ENCODE data around the gene ATP8A2. TPM values are rescaled to one million over a fixed set of nuclear protein-coding genes. Genes with fewer than 3 reads are reported as not detected.

The ATP8A2 gene
- total and polyA plus RNA-seq, 11 donors = 0.01 to 0.29 (median 0.05) TPM; not detected in 2

GRCh38 chr13:25701304-25701703, 329.5 kb downstream of the ATP8A2 start:
- H3K4me1 ChIP-seq = no peaks in the 10 kb centered on the region
- no peak overlapping the region for H3K27ac ChIP-seq
- no peak for ATAC-seq
- TF ChIP-seq, protein P1, sequence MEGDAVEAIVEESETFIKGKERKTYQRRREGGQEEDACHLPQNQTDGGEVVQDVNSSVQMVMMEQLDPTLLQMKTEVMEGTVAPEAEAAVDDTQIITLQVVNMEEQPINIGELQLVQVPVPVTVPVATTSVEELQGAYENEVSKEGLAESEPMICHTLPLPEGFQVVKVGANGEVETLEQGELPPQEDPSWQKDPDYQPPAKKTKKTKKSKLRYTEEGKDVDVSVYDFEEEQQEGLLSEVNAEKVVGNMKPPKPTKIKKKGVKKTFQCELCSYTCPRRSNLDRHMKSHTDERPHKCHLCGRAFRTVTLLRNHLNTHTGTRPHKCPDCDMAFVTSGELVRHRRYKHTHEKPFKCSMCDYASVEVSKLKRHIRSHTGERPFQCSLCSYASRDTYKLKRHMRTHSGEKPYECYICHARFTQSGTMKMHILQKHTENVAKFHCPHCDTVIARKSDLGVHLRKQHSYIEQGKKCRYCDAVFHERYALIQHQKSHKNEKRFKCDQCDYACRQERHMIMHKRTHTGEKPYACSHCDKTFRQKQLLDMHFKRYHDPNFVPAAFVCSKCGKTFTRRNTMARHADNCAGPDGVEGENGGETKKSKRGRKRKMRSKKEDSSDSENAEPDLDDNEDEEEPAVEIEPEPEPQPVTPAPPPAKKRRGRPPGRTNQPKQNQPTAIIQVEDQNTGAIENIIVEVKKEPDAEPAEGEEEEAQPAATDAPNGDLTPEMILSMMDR (IDR thresholded peaks at IDR 0.05) = no peak
- TF ChIP-seq POLR2A (IDR thresholded peaks at IDR 0.05) = no peak
- intact Hi-C loops (cut with DNase I) = no loop called here
- H3K4me3 ChIP-seq = no peak overlapping the region
- no peaks in the 10 kb centered on the region for H3K9me3 ChIP-seq
- DNase-seq = no peak
- H3K27me3 ChIP-seq = no peaks in the 10 kb centered on the region
- 57 to 77% (median 72%) methylated on average over 4 of the region's 4 CpGs for WGBS, 4 donors
- H3K36me3 ChIP-seq = no peaks in the 10 kb centered on the region

DNA sequence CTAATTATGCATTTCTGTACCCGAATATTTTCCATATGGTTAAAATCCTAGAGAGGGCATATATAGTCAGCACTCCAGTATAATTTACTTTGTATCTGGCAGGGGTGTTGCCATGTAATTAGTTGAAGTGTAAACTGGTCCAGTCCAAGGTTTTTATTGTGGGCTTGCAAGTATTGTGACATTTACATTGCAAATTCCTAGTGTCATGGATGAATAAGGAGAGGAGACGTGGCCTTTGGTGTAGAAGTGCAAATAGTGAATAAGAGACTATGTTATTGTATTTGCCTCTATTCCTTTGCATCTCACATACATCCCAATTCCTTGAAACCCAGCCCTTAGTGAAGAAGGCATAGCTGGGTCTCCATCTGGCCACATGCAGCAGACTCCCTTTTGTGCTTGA, 330.6 kb downstream of the ATP8A2 start:
- intact Hi-C loops (cut with DNase I) = no loop called here
- H3K4me1 ChIP-seq = no peaks in the 10 kb centered on the region

DNA sequence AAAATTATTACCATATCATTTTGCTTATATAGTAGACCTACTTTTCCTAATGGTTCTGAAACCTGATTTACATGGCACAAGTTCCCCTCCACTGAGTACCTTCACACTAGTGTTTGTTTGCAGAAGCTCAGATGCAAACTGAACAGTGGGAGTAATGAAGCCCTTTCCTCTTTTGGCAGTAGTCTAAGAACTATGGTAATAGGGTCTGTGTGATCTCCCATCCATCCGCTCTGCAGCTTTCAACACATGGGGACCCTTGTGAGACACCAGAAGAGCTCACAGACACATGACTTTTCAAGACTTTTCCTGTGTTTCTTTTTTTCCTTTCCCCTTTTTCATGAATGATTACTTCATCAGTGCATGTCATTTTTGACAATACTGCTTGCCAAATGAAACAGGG, 336.0 kb downstream of the ATP8A2 start:
- Histone ChIP-seq H3K36me3 (no peaks in the 10 kb centered on the region), H3K27ac (no peak overlapping the region), H3K4me3 (no peak overlapping the region), H3K27me3 (no peaks in the 10 kb centered on the region), H3K4me1 (peaks cover 0 to 8% (median 0%) of the 10 kb centered on the region in 12 donors), H3K9me3 (no peaks in the 10 kb centered on the region)
- 50 to 65% (median 57%) methylated on average over 1 of the region's 1 CpG for WGBS, 4 donors
- intact Hi-C loops (cut with DNase I) = no loop called here
- DNase-seq (no peak), ATAC-seq (no peak)
- TF ChIP-seq, protein P1 (IDR thresholded peaks at IDR 0.05) = no peak

More for the DNA sequence above, 330.6 kb downstream of the ATP8A2 start:
- ATAC-seq (no peak), DNase-seq (no peak)
- no peaks in the 10 kb centered on the region for H3K9me3 ChIP-seq
- H3K4me3 ChIP-seq = no peak overlapping the region
- no peaks in the 10 kb centered on the region for H3K27me3 ChIP-seq
- 91 to 95% (median 93%) methylated on average over 2 of the region's 2 CpGs for WGBS, 4 donors
- no peaks in the 10 kb centered on the region for H3K36me3 ChIP-seq
- no peak overlapping the region for H3K27ac ChIP-seq
- TF ChIP-seq, protein P1 (IDR thresholded peaks at IDR 0.05) = no peak
- TF ChIP-seq POLR2A (IDR thresholded peaks at IDR 0.05) = no peak

DNA sequence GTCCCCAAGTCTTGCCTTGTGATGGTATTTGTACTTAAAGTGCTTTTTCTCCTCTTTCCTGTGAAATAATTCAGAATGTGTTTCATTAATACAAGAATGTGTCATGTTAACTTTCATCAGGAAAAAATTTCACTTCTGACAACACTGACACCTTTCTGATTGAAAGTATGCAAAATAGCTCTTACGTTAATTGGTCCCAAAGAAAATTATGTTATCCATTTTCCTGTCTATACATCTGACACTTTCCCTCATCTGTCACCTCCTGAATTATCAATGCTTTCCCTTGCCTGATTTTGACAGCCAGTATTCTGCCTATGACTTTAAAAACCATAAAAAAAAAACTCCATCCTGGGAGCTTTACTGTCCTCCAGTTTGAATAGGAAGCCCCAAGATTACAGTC, 336.5 kb downstream of the ATP8A2 start:
- intact Hi-C loops (cut with DNase I) = no loop called here
- H3K9me3 ChIP-seq = no peaks in the 10 kb centered on the region
- 77 to 90% (median 82%) methylated on average over 1 of the region's 1 CpG for WGBS, 4 donors
- H3K4me3 ChIP-seq = no peak overlapping the region
- H3K27me3 ChIP-seq = no peaks in the 10 kb centered on the region
- H3K36me3 ChIP-seq = no peaks in the 10 kb centered on the region
- peaks cover 0 to 8% (median 0%) of the 10 kb centered on the region in 12 donors for H3K4me1 ChIP-seq
- no peak overlapping the region for H3K27ac ChIP-seq
- no peak for TF ChIP-seq POLR2A (IDR thresholded peaks at IDR 0.05)
- TF ChIP-seq, protein P1 (IDR thresholded peaks at IDR 0.05) = no peak
- DNase-seq (no peak), ATAC-seq (no peak)

Measured in heart left ventricle (tissue), 16 donors.